Measurements from ENCODE around the gene ZNF536.
"Not testable (repeated sequence)": the region's sequence is repeated elsewhere in the genome, so short reads cannot be mapped to it uniquely, and the experiment has no call there.

The ZNF536 gene

DNA sequence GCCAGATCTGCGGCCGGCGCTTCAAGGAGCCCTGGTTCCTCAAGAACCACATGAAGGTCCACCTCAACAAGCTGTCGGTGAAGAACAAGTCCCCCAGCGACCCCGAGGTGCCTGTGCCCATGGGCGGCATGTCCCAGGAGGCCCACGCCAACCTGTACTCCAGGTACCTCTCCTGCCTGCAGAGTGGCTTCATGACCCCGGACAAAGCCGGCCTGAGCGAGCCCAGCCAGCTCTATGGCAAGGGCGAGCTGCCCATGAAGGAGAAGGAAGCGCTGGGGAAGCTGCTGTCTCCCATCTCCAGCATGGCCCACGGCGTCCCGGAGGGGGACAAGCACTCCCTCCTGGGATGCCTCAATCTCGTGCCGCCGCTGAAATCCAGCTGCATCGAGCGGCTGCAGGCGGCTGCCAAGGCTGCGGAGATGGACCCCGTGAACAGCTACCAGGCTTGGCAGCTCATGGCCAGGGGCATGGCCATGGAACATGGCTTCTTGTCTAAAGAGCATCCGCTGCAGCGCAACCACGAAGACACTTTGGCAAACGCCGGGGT lies 72.6 kb downstream of the ZNF536 start:
- TF ChIP-seq, protein P1, sequence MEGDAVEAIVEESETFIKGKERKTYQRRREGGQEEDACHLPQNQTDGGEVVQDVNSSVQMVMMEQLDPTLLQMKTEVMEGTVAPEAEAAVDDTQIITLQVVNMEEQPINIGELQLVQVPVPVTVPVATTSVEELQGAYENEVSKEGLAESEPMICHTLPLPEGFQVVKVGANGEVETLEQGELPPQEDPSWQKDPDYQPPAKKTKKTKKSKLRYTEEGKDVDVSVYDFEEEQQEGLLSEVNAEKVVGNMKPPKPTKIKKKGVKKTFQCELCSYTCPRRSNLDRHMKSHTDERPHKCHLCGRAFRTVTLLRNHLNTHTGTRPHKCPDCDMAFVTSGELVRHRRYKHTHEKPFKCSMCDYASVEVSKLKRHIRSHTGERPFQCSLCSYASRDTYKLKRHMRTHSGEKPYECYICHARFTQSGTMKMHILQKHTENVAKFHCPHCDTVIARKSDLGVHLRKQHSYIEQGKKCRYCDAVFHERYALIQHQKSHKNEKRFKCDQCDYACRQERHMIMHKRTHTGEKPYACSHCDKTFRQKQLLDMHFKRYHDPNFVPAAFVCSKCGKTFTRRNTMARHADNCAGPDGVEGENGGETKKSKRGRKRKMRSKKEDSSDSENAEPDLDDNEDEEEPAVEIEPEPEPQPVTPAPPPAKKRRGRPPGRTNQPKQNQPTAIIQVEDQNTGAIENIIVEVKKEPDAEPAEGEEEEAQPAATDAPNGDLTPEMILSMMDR (IDR thresholded peaks at IDR 0.05; ENCODE audit: extremely low read depth, missing control alignments): no peak
- no peak for DNase-seq (ENCODE audit: low spot score)

DNA sequence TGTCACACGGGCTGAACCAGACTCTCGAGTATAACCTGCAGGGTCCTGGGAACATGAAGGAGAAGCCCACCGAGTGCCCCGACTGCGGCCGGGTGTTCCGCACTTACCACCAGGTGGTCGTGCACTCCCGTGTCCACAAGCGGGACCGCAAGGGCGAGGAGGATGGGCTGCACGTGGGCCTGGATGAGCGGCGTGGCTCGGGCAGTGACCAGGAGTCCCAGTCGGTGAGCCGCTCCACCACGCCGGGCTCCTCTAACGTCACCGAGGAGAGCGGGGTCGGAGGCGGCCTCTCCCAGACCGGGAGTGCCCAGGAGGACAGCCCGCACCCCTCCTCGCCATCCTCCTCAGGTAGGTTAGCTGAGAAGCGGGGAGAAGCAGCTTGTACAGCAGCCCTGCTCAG lies 73.2 kb downstream of the ZNF536 start:
- DNase-seq (ENCODE audit: low spot score): no peak
- TF ChIP-seq, protein P1 (IDR thresholded peaks at IDR 0.05; ENCODE audit: extremely low read depth, missing control alignments): no peak

DNA sequence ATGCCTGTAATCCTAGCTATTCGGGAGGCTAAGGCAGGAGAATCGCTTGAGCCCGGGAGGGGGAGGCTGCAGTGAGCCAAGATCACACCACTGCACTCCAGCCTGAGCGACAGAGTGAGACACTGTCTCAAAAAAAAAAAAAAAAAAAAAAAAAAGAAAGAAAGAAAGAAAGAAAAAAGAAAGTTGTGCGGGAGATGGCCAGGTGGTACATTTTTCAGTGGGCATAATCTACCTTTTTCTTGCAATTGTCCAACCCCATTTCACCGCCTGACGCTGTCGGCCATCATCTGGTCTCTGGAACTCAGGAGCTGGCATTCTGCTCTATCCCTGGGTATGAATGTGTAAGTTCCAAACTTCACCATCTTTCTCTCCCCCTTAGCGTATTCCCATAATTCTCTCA lies 73.9 kb downstream of the ZNF536 start:
- not testable (repeated sequence) for DNase-seq (ENCODE audit: low spot score)

DNA sequence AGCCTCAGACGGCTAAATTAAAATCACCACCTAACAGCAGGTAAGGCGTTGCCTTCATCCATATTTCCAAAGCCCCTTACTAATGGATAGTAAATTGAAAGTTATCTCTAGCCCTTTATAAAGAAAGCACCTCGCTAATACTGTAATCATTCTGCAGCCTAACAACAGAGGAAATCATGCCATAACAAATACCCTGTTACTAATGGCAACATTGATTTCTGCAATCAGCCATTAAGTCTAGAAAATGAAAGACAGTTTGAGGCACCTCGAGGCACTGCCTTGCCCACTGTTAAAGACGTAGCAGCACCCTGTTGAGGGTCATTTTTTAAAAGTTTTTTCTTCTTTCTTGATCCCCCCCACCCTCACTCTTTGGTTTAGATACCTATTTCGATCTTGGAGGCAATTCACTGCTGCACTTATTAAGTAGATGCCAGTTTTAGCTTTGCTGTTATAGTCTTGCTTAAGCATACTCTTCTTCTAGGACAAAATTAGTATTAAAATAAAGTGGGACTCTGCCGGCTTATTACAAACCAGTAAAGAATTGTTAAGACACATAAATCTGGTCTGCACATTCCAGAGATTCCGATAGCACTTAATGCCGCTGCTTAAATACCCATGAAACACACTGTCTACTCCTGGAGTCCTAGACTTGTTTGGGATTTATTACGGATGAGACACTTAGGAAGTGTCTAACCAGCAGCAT lies 74.8 kb downstream of the ZNF536 start:
- TF ChIP-seq, protein P1 (IDR thresholded peaks at IDR 0.05; ENCODE audit: extremely low read depth, missing control alignments): no peak
- DNase-seq (ENCODE audit: low spot score): no peak

DNA sequence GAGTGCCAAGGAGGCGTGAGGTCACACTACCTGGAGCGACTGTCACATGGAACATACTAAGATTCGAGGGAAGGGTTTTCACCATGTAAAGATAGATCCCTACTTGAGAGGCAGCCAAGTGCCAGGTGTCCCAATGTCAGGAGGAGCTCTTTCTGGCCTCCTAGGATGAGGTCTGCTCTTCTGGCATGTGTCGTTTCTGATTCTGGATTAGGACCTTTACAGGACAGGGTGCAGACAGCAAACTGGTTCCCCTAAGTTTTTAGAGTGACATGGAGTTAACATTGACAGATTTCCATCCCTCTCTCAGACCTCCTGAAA lies 75.3 kb downstream of the ZNF536 start:
- DNase-seq (ENCODE audit: low spot score): no peak
- TF ChIP-seq, protein P1 (IDR thresholded peaks at IDR 0.05; ENCODE audit: extremely low read depth, missing control alignments): no peak

DNA sequence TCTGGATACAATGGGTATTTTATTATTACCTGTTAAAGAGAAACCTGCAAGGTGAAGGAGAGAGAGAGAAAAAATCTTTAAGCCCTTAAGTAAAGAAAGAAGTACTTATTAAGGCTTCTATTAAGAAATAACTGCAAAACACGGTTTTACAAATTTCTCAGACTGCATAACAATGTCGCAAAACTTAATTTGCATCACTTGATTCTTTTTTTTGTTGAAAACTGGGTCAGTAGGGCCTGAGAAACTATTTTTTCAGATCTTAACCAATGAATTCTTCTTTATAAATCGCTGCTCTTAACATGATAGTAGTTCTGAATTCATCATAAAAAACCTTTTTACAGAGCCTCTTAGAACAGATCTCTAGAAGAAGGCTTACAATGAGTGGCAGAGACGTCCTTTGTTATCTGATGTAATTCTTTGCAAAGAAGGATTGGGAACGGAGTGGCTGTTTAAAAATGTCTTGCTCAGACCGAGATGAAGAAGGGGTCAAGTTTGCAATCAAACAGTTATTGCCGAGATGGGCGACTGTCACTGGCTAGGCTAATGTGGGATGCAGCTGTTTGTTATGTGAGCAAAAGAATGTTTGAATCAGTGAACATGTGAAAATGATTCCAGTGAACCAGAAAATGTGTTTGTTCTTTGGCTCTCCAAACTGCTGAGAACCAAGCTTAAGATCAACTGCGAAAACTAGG lies 76.3 kb downstream of the ZNF536 start:
- TF ChIP-seq, protein P1 (IDR thresholded peaks at IDR 0.05; ENCODE audit: extremely low read depth, missing control alignments): no peak
- DNase-seq (ENCODE audit: low spot score): no peak

DNA sequence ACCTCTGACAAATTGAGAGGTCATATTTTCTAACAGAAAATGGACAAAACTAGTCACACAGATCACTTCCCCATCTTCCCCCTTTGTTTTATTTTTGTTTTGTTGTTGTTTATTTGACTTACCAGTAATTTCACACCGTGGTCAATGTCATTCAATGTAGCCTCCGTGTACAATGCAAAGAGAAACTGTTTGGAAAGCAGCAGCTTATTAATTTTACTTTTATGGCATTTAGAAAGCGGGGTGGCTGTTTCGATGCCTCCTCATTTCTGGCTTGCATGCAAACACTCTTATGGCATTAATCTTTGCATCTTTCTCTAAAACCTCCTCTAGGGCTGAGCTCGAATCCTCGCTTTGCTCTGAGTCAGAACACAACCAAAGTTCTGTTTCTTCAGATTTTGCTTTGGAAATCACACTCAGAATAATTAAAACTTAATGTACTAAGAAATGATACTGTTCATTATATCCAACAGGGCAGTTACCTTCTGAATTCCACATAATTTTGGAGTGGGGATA lies 77.0 kb downstream of the ZNF536 start:
- DNase-seq (ENCODE audit: low spot score): no peak
- TF ChIP-seq, protein P1 (IDR thresholded peaks at IDR 0.05; ENCODE audit: extremely low read depth, missing control alignments): no peak

Measured in GM20000 (cell line).